H1 (cell line): ENCODE data around the gene FOLR1. TPM values are rescaled to one million over a fixed set of nuclear protein-coding genes. Genes with fewer than 3 reads are reported as not detected.
A peak's percentile ranks its signal among the peaks of the same experiment; 100 is the strongest.
"Not testable (repeated sequence)": the region's sequence is repeated elsewhere in the genome, so short reads cannot be mapped to it uniquely, and the experiment has no call there.

Experiments
- CTCF ChIA-PET: fragments of 300-600 bp; sonication (Branson Sonifier 250); formaldehyde crosslinking; loops from one replicate; lab custom pipeline; 2021; ENCODE audit not compliant: partially characterized antibody; lab: Charles Lee
- POLR2A ChIA-PET: fragments of 300-600 bp; sonication (Branson Sonifier 250); formaldehyde crosslinking; loops from one replicate; lab custom pipeline; 2021; ENCODE audit warnings: inconsistent platforms; ENCODE audit not compliant: partially characterized antibody; lab: Charles Lee
- DNase-seq, 2 experiments: peaks; one replicate each; pipeline versions ENCODE4 v3.0.0 to v3.0.0-alpha.2; 2010 to 2022; ENCODE audit warnings: low spot score in 2 of 2, low read depth in 1 of 2, mixed read lengths in 1 of 2
- FAIRE-seq: peaks from 2 replicates; lab custom pipeline; 2011; peaks lifted over from hg19 to GRCh38; lab: Jason Lieb, UNC
- H2AFZ ChIP-seq: 2 replicates; pipeline ENCODE4 v1.8.1; 2012; ENCODE audit warnings: low read length, inconsistent platforms
- H2AK5ac ChIP-seq: 2 replicates; pipeline ENCODE4 v1.6.1; 2013; ENCODE audit warnings: low read depth, low read length
- H2BK120ac ChIP-seq: replicated peaks from 2 replicates; pipeline ENCODE3; 2013; ENCODE audit warnings: low read depth, low read length, inconsistent platforms
- H2BK12ac ChIP-seq: 2 replicates; pipeline ENCODE4 v1.6.1; 2013; ENCODE audit warnings: low read depth, low read length
- H2BK15ac ChIP-seq: 2 replicates; pipeline ENCODE4 v1.6.1; 2013; ENCODE audit warnings: low read length
- H2BK20ac ChIP-seq: 2 replicates; pipeline ENCODE4 v1.6.1; 2013; ENCODE audit warnings: low read length
- H2BK5ac ChIP-seq: 2 replicates; pipeline ENCODE4 v1.6.1; 2013; ENCODE audit warnings: low read depth, low read length
- H3K14ac ChIP-seq: 2 replicates; pipeline ENCODE4 v1.6.1; 2013; ENCODE audit warnings: inconsistent platforms; ENCODE audit not compliant: insufficient read length
- H3K18ac ChIP-seq: 2 replicates; pipeline ENCODE4 v1.6.1; 2013; ENCODE audit warnings: low read length; ENCODE audit errors: extremely low read depth
- H3K23ac ChIP-seq: 2 replicates; pipeline ENCODE4 v1.6.1; 2013; ENCODE audit warnings: inconsistent platforms; ENCODE audit not compliant: insufficient read length
- H3K23me2 ChIP-seq: 2 replicates; pipeline ENCODE4 v1.6.1; 2013; ENCODE audit warnings: low read depth, low read length
- H3K27ac ChIP-seq: 2 replicates; pipeline ENCODE4 v1.6.1; 2011; ENCODE audit warnings: low read depth, low read length, inconsistent platforms
- H3K27me3 ChIP-seq, 4 experiments: replicated peaks in 1 of 4; 1 replicate in 1 of 4; 2 replicates in 3 of 4; pipeline versions ENCODE4 v1.6.1 to v1.8.1; 2011 to 2013; ENCODE audit warnings: low read length in 3 of 4, mild to moderate bottlenecking in 3 of 4, inconsistent platforms in 2 of 4, mixed read lengths in 2 of 4, moderate library complexity in 1 of 4; ENCODE audit not compliant: control insufficient read depth in 3 of 4, insufficient read depth in 3 of 4; ENCODE audit errors: extremely low read depth in 1 of 4
- H3K36me3 ChIP-seq, 4 experiments: 2 replicates each; pipeline versions ENCODE4 v1.6.1 to v1.8.1; 2011 to 2013; ENCODE audit warnings: mild to moderate bottlenecking in 4 of 4, low read length in 3 of 4, moderate library complexity in 2 of 4, control low read depth in 1 of 4, inconsistent platforms in 1 of 4; ENCODE audit not compliant: insufficient read depth in 4 of 4, control insufficient read depth in 2 of 4
- H3K4ac ChIP-seq: replicated peaks from 2 replicates; pipeline ENCODE3; 2013; ENCODE audit warnings: low read length, low read depth, mixed read lengths, inconsistent platforms; ENCODE audit not compliant: insufficient read length
- H3K4me1 ChIP-seq, 4 experiments: replicated peaks in 1 of 4; 1 replicate in 1 of 4; 2 replicates in 3 of 4; pipeline versions ENCODE4 v1.6.1 to v1.8.1; 2011 to 2013; ENCODE audit warnings: low read length in 3 of 4, inconsistent platforms in 2 of 4, mixed read lengths in 1 of 4; ENCODE audit not compliant: insufficient read depth in 4 of 4, control insufficient read depth in 3 of 4
- H3K4me2 ChIP-seq, 2 experiments: 2 replicates each; pipeline versions ENCODE4 v1.6.1 to v1.8.1; 2011 to 2013; ENCODE audit warnings: low read depth in 2 of 2, low read length in 2 of 2, control low read depth in 1 of 2, inconsistent platforms in 1 of 2, mild to moderate bottlenecking in 1 of 2; ENCODE audit not compliant: insufficient read depth in 1 of 2
- H3K4me3 ChIP-seq, 4 experiments: fragments of 200-600, 300-600 bp in 1 of 4; sonication (generic), shearing (Covaris generic), sonication (Bioruptor Twin) in 1 of 4; 2 replicates each; pipeline versions ENCODE4 v1.5.1 to v1.8.1; 2011 to 2016; ENCODE audit warnings: low read length in 4 of 4, low read depth in 3 of 4, control low read depth in 2 of 4, inconsistent platforms in 2 of 4, mild to moderate bottlenecking in 2 of 4, mixed read lengths in 1 of 4, moderate library complexity in 1 of 4; ENCODE audit not compliant: insufficient read depth in 2 of 4; ENCODE audit errors: extremely low read depth in 1 of 4
- H3K56ac ChIP-seq: replicated peaks from 2 replicates; pipeline ENCODE3; 2013; ENCODE audit warnings: low read depth, mild to moderate bottlenecking, mixed read lengths, low read length, inconsistent platforms; ENCODE audit not compliant: insufficient read length
- H3K79me1 ChIP-seq: 2 replicates; pipeline ENCODE4 v1.6.1; 2013; ENCODE audit warnings: low read depth, low read length, control low read depth
- H3K79me2 ChIP-seq, 2 experiments: 2 replicates each; pipeline versions ENCODE4 v1.6.1 to v1.8.1; 2012 to 2013; ENCODE audit warnings: low read length in 2 of 2, mild to moderate bottlenecking in 2 of 2, inconsistent platforms in 1 of 2; ENCODE audit not compliant: insufficient read depth in 2 of 2, control insufficient read depth in 1 of 2
- H3K9ac ChIP-seq, 4 experiments: replicated peaks in 1 of 4; 1 replicate in 1 of 4; 2 replicates in 3 of 4; pipeline versions ENCODE4 v1.6.1 to v1.8.1; 2011 to 2013; ENCODE audit warnings: low read depth in 3 of 4, low read length in 3 of 4, control low read depth in 2 of 4, mild to moderate bottlenecking in 2 of 4, moderate library complexity in 2 of 4, inconsistent platforms in 1 of 4; ENCODE audit errors: extremely low read depth in 1 of 4
- H3K9me3 ChIP-seq, 2 experiments: 2 replicates each; pipeline versions ENCODE4 v1.6.1 to v1.8.1; 2012 to 2013; ENCODE audit warnings: mild to moderate bottlenecking in 2 of 2, moderate library complexity in 2 of 2, control low read depth in 1 of 2, inconsistent platforms in 1 of 2, low read depth in 1 of 2, low read length in 1 of 2, mixed read lengths in 1 of 2; ENCODE audit not compliant: insufficient read depth in 2 of 2
- H4K20me1 ChIP-seq, 2 experiments: replicated peaks in 1 of 2; 2 replicates each; pipeline versions ENCODE3 to v1.8.1; 2011 to 2013; ENCODE audit warnings: inconsistent platforms in 2 of 2, low read length in 2 of 2, mild to moderate bottlenecking in 1 of 2; ENCODE audit not compliant: insufficient read depth in 2 of 2, control insufficient read depth in 1 of 2
- H4K5ac ChIP-seq: 2 replicates; pipeline ENCODE4 v1.6.1; 2013; ENCODE audit warnings: low read length, low read depth, mixed read lengths, inconsistent platforms; ENCODE audit not compliant: insufficient read length
- H4K8ac ChIP-seq: 2 replicates; pipeline ENCODE4 v1.8.0; 2013; ENCODE audit warnings: mild to moderate bottlenecking, moderate library complexity, low read length, inconsistent platforms; ENCODE audit not compliant: insufficient read depth; ENCODE audit errors: extremely low read depth
- H4K91ac ChIP-seq: replicated peaks from 2 replicates; pipeline ENCODE3; 2013; ENCODE audit warnings: low read length, mixed read lengths, inconsistent platforms; ENCODE audit not compliant: insufficient read length
- WGBS, 2 experiments: shearing (Covaris generic) in 1 of 2; methylation state at CpG; one replicate each; pipeline versions ENCODE4 v1.1.6 to v1.1.7; 2013 to 2015; ENCODE audit warnings: low lambda C conversion rate in 2 of 2, mixed read lengths in 2 of 2, inconsistent platforms in 1 of 2, low coverage in 1 of 2, missing lambda C conversion rate in 1 of 2; ENCODE audit not compliant: insufficient replicate concordance in 2 of 2, insufficient coverage in 1 of 2, insufficient read length in 1 of 2; ENCODE audit errors: extremely low coverage in 1 of 2, missing lambda C conversion rate in 1 of 2; 5-methylcytosine and 5-hydroxymethylcytosine counted together
- polyA plus RNA-seq, 7 experiments: library from polyadenylated mRNA; depleted of rRNA in 3 of 7; stranded (reverse) in 5 of 7; unstranded in 2 of 7; fragments of >200 nt in 5 of 7; fragments of 200-250 nt in 2 of 7; gene quantifications; 1 replicate in 5 of 7; 2 replicates in 1 of 7; 4 replicates in 1 of 7; pipeline versions ENCODE4 v1.2.1 to v1.2.3, GENCODE V29; 2011 to 2013; ENCODE audit warnings: missing spikeins in 2 of 7, mixed read lengths in 2 of 7
- total RNA-seq: library from RNA; stranded (reverse); fragmentation: NEBNext Ultra II Directional; extraction: Animal tissue kit (Norgen Biotek cat#: 25700); gene quantifications from 2 replicates; pipeline ENCODE4 v1.2.1, GENCODE V29; 2021

FOLR1 gene
- total and polyA plus RNA-seq, 2 of the 8 experiments (the other 6 are each of a cell fraction or from before 2014, with no cell fraction given), result 1.3 TPM; not detected in 1

GRCh38 chr11:72201445-72201844, 9.5 kb downstream of the FOLR1 start:
- peak; percentile 71 for FAIRE-seq
- H3K4me1 ChIP-seq, H2AK5ac ChIP-seq, H3K56ac ChIP-seq, H3K27me3 ChIP-seq, H3K23me2 ChIP-seq, H4K91ac ChIP-seq, H2BK5ac ChIP-seq, H2BK20ac ChIP-seq, H3K36me3 ChIP-seq, H2BK120ac ChIP-seq, H3K79me1 ChIP-seq, H4K8ac ChIP-seq, H3K14ac ChIP-seq, H3K4me2 ChIP-seq, H3K4me3 ChIP-seq, H2BK15ac ChIP-seq, H3K4ac ChIP-seq, DNase-seq, H2BK12ac ChIP-seq, H3K79me2 ChIP-seq, POLR2A ChIA-PET, H3K23ac ChIP-seq, H3K9ac ChIP-seq, H3K27ac ChIP-seq, H4K20me1 ChIP-seq, H2AFZ ChIP-seq, H3K18ac ChIP-seq, H4K5ac ChIP-seq, H3K9me3 ChIP-seq: not testable (repeated sequence)
- CTCF ChIA-PET, result interaction anchor here (1.5 kb wide), 1 partner anchor 10 kb away, joined by 3 read pairs; no protein-coding TSS in a partner anchor
- 85% methylated on average over 37 of the region's 43 CpGs; no CpG with 5 or more reads in 1 of the 2 experiments for WGBS, 2 experiments
